Sigmoid colon (tissue), 4 donors: ENCODE data around the gene TECRL.

Experiments used
- EP300 ChIP-seq, 4 donors: sonication (generic); formaldehyde crosslinking; IDR thresholded peaks; one replicate each; pipeline ENCODE4 v1.6.1; 2017; ENCODE audit warnings: antibody characterized with exemption in 4 of 4
- POLR2A ChIP-seq, 2 donors: fragments of 450-650 bp; IDR thresholded peaks; one replicate each; pipeline ENCODE4 v1.6.1; 2016; ENCODE audit warnings: antibody characterized with exemption in 2 of 2, mild to moderate bottlenecking in 2 of 2, moderate library complexity in 2 of 2
- TF ChIP-seq, protein P1 (sequence below), 4 experiments: fragments of 450-650 bp in 3 of 4; fragments of 200-600 bp in 1 of 4; IDR thresholded peaks; one replicate each; pipeline ENCODE4 v1.5.1; 2016 to 2019; ENCODE audit warnings: antibody characterized with exemption in 4 of 4, mild to moderate bottlenecking in 3 of 4, moderate library complexity in 2 of 4

GRCh38 chr4:64353904-64354303 is 55.3 kb downstream of the TECRL start:
- no peak for TF ChIP-seq EP300 (IDR thresholded peaks at IDR 0.05)
- TF ChIP-seq POLR2A (IDR thresholded peaks at IDR 0.05), result no peak
- TF ChIP-seq, protein P1, sequence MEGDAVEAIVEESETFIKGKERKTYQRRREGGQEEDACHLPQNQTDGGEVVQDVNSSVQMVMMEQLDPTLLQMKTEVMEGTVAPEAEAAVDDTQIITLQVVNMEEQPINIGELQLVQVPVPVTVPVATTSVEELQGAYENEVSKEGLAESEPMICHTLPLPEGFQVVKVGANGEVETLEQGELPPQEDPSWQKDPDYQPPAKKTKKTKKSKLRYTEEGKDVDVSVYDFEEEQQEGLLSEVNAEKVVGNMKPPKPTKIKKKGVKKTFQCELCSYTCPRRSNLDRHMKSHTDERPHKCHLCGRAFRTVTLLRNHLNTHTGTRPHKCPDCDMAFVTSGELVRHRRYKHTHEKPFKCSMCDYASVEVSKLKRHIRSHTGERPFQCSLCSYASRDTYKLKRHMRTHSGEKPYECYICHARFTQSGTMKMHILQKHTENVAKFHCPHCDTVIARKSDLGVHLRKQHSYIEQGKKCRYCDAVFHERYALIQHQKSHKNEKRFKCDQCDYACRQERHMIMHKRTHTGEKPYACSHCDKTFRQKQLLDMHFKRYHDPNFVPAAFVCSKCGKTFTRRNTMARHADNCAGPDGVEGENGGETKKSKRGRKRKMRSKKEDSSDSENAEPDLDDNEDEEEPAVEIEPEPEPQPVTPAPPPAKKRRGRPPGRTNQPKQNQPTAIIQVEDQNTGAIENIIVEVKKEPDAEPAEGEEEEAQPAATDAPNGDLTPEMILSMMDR (IDR thresholded peaks at IDR 0.05), result no peak
